DOHH2 (cell line): ENCODE measurements around the gene RSPO1.

Experiments
- H3F3A ChIP-seq: fragments of 200-600 bp; sonication (generic), shearing (Covaris generic); 2 replicates; pipeline ENCODE4 v1.6.0; 2016; ENCODE audit warnings: antibody characterized with exemption, mild to moderate bottlenecking; ENCODE audit not compliant: control insufficient read depth, insufficient read depth
- H3K27ac ChIP-seq: fragments of 200-600 bp; sonication (generic); 2 replicates; pipeline ENCODE4 v1.5.1; 2014; ENCODE audit warnings: low read depth, mild to moderate bottlenecking, low read length, moderate library complexity
- H3K27me3 ChIP-seq: fragments of 200-600 bp; sonication (generic); 2 replicates; pipeline ENCODE4 v1.6.1; 2014; ENCODE audit warnings: mild to moderate bottlenecking, low read length, mixed read lengths; ENCODE audit not compliant: control insufficient read depth
- H3K36me3 ChIP-seq: fragments of 200-600 bp; sonication (generic); 2 replicates; pipeline ENCODE4 v1.6.1; 2014; ENCODE audit warnings: mild to moderate bottlenecking, low read length, moderate library complexity, mixed read lengths; ENCODE audit not compliant: control insufficient read depth
- H3K4me1 ChIP-seq: fragments of 200-600 bp; sonication (generic); 2 replicates; pipeline ENCODE4 v1.6.1; 2014; ENCODE audit warnings: mild to moderate bottlenecking, low read length, mixed read lengths; ENCODE audit not compliant: control insufficient read depth
- H3K4me2 ChIP-seq: fragments of 200-600 bp; sonication (generic); 2 replicates; pipeline ENCODE4 v1.6.0; 2014; ENCODE audit warnings: mild to moderate bottlenecking, low read length, moderate library complexity
- H3K4me3 ChIP-seq: fragments of 200-600 bp; sonication (generic); 2 replicates; pipeline ENCODE4 v1.5.1; 2014; ENCODE audit warnings: mild to moderate bottlenecking, low read length, mixed read lengths
- H3K79me2 ChIP-seq: fragments of 200-600 bp; sonication (generic); 2 replicates; pipeline ENCODE4 v1.6.1; 2014; ENCODE audit warnings: mild to moderate bottlenecking, low read length, mixed read lengths; ENCODE audit not compliant: control insufficient read depth
- H3K9me2 ChIP-seq: fragments of 200-600 bp; sonication (generic); replicated peaks from 2 replicates; pipeline ENCODE4 v1.6.1; 2014; ENCODE audit warnings: mild to moderate bottlenecking, low read length, mixed read lengths; ENCODE audit not compliant: control insufficient read depth
- H3K9me3 ChIP-seq: fragments of 200-600 bp; sonication (generic); 2 replicates; pipeline ENCODE4 v1.6.1; 2014; ENCODE audit warnings: antibody characterized with exemption, low read length, mixed read lengths; ENCODE audit not compliant: control insufficient read depth, insufficient read depth
- H4K20me1 ChIP-seq: fragments of 200-600 bp; sonication (generic); 2 replicates; pipeline ENCODE4 v1.6.0; 2014; ENCODE audit warnings: low read depth, mild to moderate bottlenecking, antibody characterized with exemption, low read length, moderate library complexity; ENCODE audit not compliant: control insufficient read depth, insufficient read depth
- EZH2phosphoT487 ChIP-seq: fragments of 200-600 bp; sonication (generic); IDR thresholded peaks from 2 replicates; pipeline ENCODE4 v1.6.1; 2017; ENCODE audit warnings: borderline replicate concordance, mild to moderate bottlenecking, antibody characterized with exemption, low read length, moderate library complexity, mixed read lengths
- TF ChIP-seq, protein P1 (sequence below): fragments of 200-600 bp; sonication (generic); IDR thresholded peaks from one replicate; pipeline ENCODE4 v1.5.1; 2014; ENCODE audit warnings: antibody characterized with exemption, mild to moderate bottlenecking, low read depth, low read length; ENCODE audit not compliant: poor library complexity, severe bottlenecking

RSPO1 gene

GRCh38 chr1:37574834-37575480, 59.7 kb downstream of the RSPO1 start:
- no peaks in the 10 kb centered on the region for H3K27me3 ChIP-seq
- H3K9me2 ChIP-seq, result no peaks in the 10 kb centered on the region
- H3K9me3 ChIP-seq, result no peaks in the 10 kb centered on the region
- H3K79me2 ChIP-seq, result peaks cover 3% of the 10 kb centered on the region; the same call in 1 of the 2 replicates
- no peak overlapping the region for H3K4me3 ChIP-seq
- H3F3A ChIP-seq, result no peaks in the 10 kb centered on the region
- H3K4me1 ChIP-seq, result no peaks in the 10 kb centered on the region
- H4K20me1 ChIP-seq, result no peaks in the 10 kb centered on the region
- H3K4me2 ChIP-seq, result no peak overlapping the region
- peaks cover 87% of the 10 kb centered on the region for H3K36me3 ChIP-seq
- no peak for TF ChIP-seq EZH2phosphoT487
- TF ChIP-seq, protein P1, sequence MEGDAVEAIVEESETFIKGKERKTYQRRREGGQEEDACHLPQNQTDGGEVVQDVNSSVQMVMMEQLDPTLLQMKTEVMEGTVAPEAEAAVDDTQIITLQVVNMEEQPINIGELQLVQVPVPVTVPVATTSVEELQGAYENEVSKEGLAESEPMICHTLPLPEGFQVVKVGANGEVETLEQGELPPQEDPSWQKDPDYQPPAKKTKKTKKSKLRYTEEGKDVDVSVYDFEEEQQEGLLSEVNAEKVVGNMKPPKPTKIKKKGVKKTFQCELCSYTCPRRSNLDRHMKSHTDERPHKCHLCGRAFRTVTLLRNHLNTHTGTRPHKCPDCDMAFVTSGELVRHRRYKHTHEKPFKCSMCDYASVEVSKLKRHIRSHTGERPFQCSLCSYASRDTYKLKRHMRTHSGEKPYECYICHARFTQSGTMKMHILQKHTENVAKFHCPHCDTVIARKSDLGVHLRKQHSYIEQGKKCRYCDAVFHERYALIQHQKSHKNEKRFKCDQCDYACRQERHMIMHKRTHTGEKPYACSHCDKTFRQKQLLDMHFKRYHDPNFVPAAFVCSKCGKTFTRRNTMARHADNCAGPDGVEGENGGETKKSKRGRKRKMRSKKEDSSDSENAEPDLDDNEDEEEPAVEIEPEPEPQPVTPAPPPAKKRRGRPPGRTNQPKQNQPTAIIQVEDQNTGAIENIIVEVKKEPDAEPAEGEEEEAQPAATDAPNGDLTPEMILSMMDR, result no peak
- no peak overlapping the region for H3K27ac ChIP-seq

DNA sequence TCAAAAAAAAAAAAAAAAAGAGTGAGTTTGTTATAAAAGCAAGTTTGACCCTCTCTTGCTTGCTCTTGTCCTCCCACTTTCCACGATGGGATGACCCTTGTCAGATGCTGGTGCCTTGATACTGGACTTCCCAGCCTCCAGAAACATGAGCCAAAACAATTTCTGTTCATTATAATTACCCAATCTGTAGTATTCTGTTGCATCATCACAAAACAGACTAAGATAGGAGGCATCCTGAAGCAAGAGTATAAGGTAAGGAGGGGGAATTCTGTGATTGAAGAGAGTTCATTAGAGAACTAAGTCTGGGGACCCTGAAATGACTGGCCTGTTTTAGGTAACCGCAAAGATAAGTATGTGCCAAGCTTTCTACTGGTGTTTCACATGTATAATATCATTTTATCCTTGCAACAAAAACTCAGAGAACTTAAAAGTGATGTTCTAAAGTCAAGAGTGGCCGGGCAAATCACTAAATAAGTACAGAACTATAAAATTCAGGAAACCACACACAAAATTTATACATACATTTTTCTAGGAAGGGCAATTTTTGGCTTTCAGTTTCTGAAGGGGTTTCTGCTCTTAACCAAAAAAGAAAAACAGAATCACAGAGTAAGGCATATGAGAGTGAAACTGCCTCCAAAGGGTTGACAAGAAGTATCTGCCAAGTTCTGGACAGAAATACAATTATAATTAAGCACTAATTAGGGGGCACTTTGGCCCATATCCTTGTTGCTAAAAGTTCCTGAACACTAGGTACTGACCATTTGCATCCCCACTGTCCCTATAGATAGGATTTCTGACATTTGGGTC, 64.0 kb downstream of the RSPO1 start:
- Histone ChIP-seq H3F3A (no peaks in the 10 kb centered on the region), H3K27ac (no peak overlapping the region), H4K20me1 (0 out of 2 replicates have a peak, but pooled peaks cover 3% of the 10 kb centered on the region), H3K9me2 (no peaks in the 10 kb centered on the region), H3K36me3 (peaks cover 95% of the 10 kb centered on the region), H3K4me2 (no peak overlapping the region), H3K4me1 (no peaks in the 10 kb centered on the region), H3K79me2 (no peaks in the 10 kb centered on the region), H3K27me3 (no peaks in the 10 kb centered on the region), H3K9me3 (no peaks in the 10 kb centered on the region), H3K4me3 (no peak overlapping the region)
- no peak for TF ChIP-seq EZH2phosphoT487
- TF ChIP-seq, protein P1, result no peak

GRCh38 chr1:37567023-37567422, 67.7 kb downstream of the RSPO1 start:
- no peak for TF ChIP-seq EZH2phosphoT487
- TF ChIP-seq, protein P1, result no peak
- Histone ChIP-seq H3K27ac (no peak overlapping the region), H3K4me3 (no peak overlapping the region), H3K9me2 (no peaks in the 10 kb centered on the region), H3K36me3 (peaks cover 83% of the 10 kb centered on the region), H3K27me3 (no peaks in the 10 kb centered on the region), H3K79me2 (no peaks in the 10 kb centered on the region), H3K9me3 (no peaks in the 10 kb centered on the region), H3F3A (peaks cover 5% of the 10 kb centered on the region), H3K4me1 (no peaks in the 10 kb centered on the region), H3K4me2 (no peak overlapping the region), H4K20me1 (0 out of 2 replicates have a peak, but pooled peaks cover 3% of the 10 kb centered on the region)
